HepG2 (cell line): ENCODE measurements around the gene TACC3. TPM values are rescaled to one million over a fixed set of nuclear protein-coding genes. Genes with fewer than 3 reads are reported as not detected.

ENCODE experiments used
- ARNTL ChIP-seq: sonication (generic); formaldehyde crosslinking; IDR thresholded peaks from 2 replicates; pipeline ENCODE4 v1.4.0; 2020; ENCODE audit warnings: mild to moderate bottlenecking, missing genetic modification reagents
- CC2D1A ChIP-seq: sonication (generic); formaldehyde crosslinking; IDR thresholded peaks from 2 replicates; pipeline ENCODE4 v1.8.1; 2023; ENCODE audit warnings: mild to moderate bottlenecking, missing genetic modification reagents
- CENPX ChIP-seq: sonication (generic); formaldehyde crosslinking; IDR thresholded peaks from 2 replicates; pipeline ENCODE4 v1.9.0; 2021; ENCODE audit warnings: mild to moderate bottlenecking, missing genetic modification reagents, moderate library complexity
- JUNB ChIP-seq: sonication (generic); formaldehyde crosslinking; IDR thresholded peaks from 2 replicates; pipeline ENCODE4 v1.8.0; 2022; ENCODE audit warnings: missing genetic modification reagents, mild to moderate bottlenecking, borderline replicate concordance
- KDM2A ChIP-seq: sonication (generic); formaldehyde crosslinking; IDR thresholded peaks from 2 replicates; pipeline ENCODE4 v1.4.0; 2020; ENCODE audit warnings: low read depth, missing genetic modification reagents, borderline replicate concordance
- KLF11 ChIP-seq: IDR thresholded peaks from 2 replicates; pipeline ENCODE4 v1.6.1; 2016; ENCODE audit warnings: missing compliant biosample characterization
- PAXIP1 ChIP-seq: sonication (generic); formaldehyde crosslinking; conservative IDR thresholded peaks from 2 replicates; pipeline ENCODE4 v1.4.0; 2020; ENCODE audit warnings: mild to moderate bottlenecking, missing genetic modification reagents, moderate library complexity
- PPARG ChIP-seq: conservative IDR thresholded peaks from 2 replicates; pipeline ENCODE4 v1.6.1; 2016; ENCODE audit warnings: missing biosample characterization, missing genetic modification reagents
- SAP130 ChIP-seq: IDR thresholded peaks from 2 replicates; pipeline ENCODE4 v1.6.1; 2016; ENCODE audit warnings: low read depth
- SIN3B ChIP-seq: fragments of 150-350 bp; IDR thresholded peaks from 2 replicates; pipeline ENCODE4 v1.6.1; 2014; ENCODE audit warnings: low read length
- TAF15 ChIP-seq: fragments of 200-400 bp; formaldehyde crosslinking; IDR thresholded peaks from one replicate; pipeline ENCODE4 v1.6.1; 2018; ENCODE audit warnings: mild to moderate bottlenecking, low read depth, low read length; ENCODE audit not compliant: poor library complexity, severe bottlenecking
- TCF7 ChIP-seq: sonication (generic); IDR thresholded peaks from 2 replicates; pipeline ENCODE4 v1.6.1; 2016; ENCODE audit warnings: antibody characterized with exemption, low read depth
- TERF1 ChIP-seq: sonication (generic); formaldehyde crosslinking; IDR thresholded peaks from 2 replicates; pipeline ENCODE4 v1.8.0; 2022; ENCODE audit warnings: mild to moderate bottlenecking, missing genetic modification reagents, moderate library complexity
- ZFY ChIP-seq: sonication (generic); formaldehyde crosslinking; IDR thresholded peaks from 2 replicates; pipeline ENCODE4 v1.4.0; 2020; ENCODE audit warnings: missing genetic modification reagents
- ZNF24 ChIP-seq: fragments of 450-650 bp; IDR thresholded peaks from 2 replicates; pipeline ENCODE4 v1.6.1; 2017; ENCODE audit warnings: antibody characterized with exemption, mild to moderate bottlenecking
- ZNF251 ChIP-seq: sonication (generic); formaldehyde crosslinking; IDR thresholded peaks from 2 replicates; pipeline ENCODE4 v1.9.0; 2021; ENCODE audit warnings: mild to moderate bottlenecking, missing genetic modification reagents
- ZNF512B ChIP-seq: sonication (generic); formaldehyde crosslinking; IDR thresholded peaks from 2 replicates; pipeline ENCODE4 v1.5.1; 2020; ENCODE audit warnings: missing genetic modification reagents, mild to moderate bottlenecking, borderline replicate concordance
- ZNF709 ChIP-seq: sonication (generic); formaldehyde crosslinking; IDR thresholded peaks from 2 replicates; pipeline ENCODE4 v1.5.0; 2020; ENCODE audit warnings: mild to moderate bottlenecking, missing genetic modification reagents
- ZNF768 ChIP-seq: sonication (generic); formaldehyde crosslinking; IDR thresholded peaks from 2 replicates; pipeline ENCODE4 v1.4.0; 2020; ENCODE audit warnings: missing genetic modification reagents
- ZSCAN9 ChIP-seq: IDR thresholded peaks from 2 replicates; pipeline ENCODE4 v1.6.1; 2016; ENCODE audit warnings: borderline replicate concordance
- ZXDC ChIP-seq: sonication (generic); formaldehyde crosslinking; IDR thresholded peaks from 2 replicates; pipeline ENCODE4 v1.5.0; 2020; ENCODE audit warnings: mild to moderate bottlenecking, missing genetic modification reagents
- polyA plus RNA-seq, 8 experiments: library from polyadenylated mRNA; depleted of rRNA in 3 of 8; stranded (reverse) in 7 of 8; unstranded in 1 of 8; fragments of >200 nt; fragmentation: Illumina TruSeq in 4 of 8; extraction: Trizol in 4 of 8; gene quantifications; 2 replicates each; pipeline versions ENCODE4 v1.2.1 to v1.2.3, GENCODE V29; 2011 to 2016; ENCODE audit warnings: low read depth in 4 of 8, missing spikeins in 1 of 8, mixed read lengths in 1 of 8; ENCODE audit not compliant: insufficient read depth in 1 of 8
- total RNA-seq, 5 experiments: library from RNA; depleted of rRNA; stranded (reverse); fragments of >200 nt; fragmentation: Illumina TruSeq; extraction: Trizol; gene quantifications; 2 replicates each; pipeline ENCODE4 v1.2.3, GENCODE V29; 2016; ENCODE audit warnings: low read depth in 1 of 5

Gene TACC3
- total and polyA plus RNA-seq, 2 of the 13 experiments (the other 11 are each of a cell fraction or from before 2014, with no cell fraction given): 20.3 to 21.2 TPM

- TF ChIP-seq ZNF512B (CRISPR knock-in tag) (0 out of 2 replicates have a peak, but pooled peaks have one; percentile 73), SAP130 (CRISPR knock-in tag) (peak; percentile 28; the same call in 1 of the 2 replicates), TCF7 (no peak), ZXDC (CRISPR knock-in tag) (no peak), PPARG (CRISPR knock-in tag) (no peak), ZNF709 (CRISPR knock-in tag) (no peak), CENPX (no peak), ARNTL (CRISPR knock-in tag) (no peak), ZNF24 (no peak), SIN3B (no peak), KLF11 (CRISPR knock-in tag) (no peak), ZSCAN9 (CRISPR knock-in tag) (0 out of 2 replicates have a peak, but pooled peaks have one; percentile 36), KDM2A (CRISPR knock-in tag) (no peak), TAF15 (no peak), ZNF768 (CRISPR knock-in tag) (no peak; the same call in 1 of the 2 replicates), PAXIP1 (CRISPR knock-in tag) (peak; percentile 26; the same call in 1 of the 2 replicates), ZNF251 (CRISPR knock-in tag) (no peak), ZFY (0 out of 2 replicates have a peak, but pooled peaks have one; percentile 25), JUNB (CRISPR knock-in tag) (no peak), CC2D1A (CRISPR knock-in tag) (no peak), TERF1 (CRISPR knock-in tag) (no peak)
Measured at GRCh38 chr4:1787411-1788077, 66.2 kb downstream of the TACC3 start (continued).
